GM21737 (cell line): Measurements from ENCODE around the gene PPWD1.

Experiments used
- ATAC-seq: cut with Tn5 transposase; IDR thresholded peaks from one replicate; pipeline ENCODE4 v1.9.1; 2021; ENCODE audit warnings: mild to moderate bottlenecking, moderate library complexity; ENCODE audit not compliant: unreplicated experiment

PPWD1 gene

DNA sequence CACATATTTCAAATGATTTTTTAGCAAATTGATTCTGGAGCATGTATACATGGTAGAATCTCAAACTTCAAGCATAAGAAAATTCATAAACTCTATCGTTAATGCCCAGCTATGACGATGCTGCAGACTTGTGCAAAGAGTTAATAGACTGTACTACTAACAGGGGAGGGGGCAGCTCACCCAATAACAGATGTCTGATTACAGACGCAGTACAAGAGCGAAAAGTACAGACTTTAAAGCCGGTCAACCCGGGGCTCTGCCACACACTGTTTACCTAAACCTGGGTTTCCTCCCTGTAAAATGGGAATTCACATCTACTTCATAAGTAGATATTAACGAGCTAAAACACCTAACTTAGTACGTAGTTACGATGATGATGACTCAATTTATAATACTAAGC, 60.4 kb downstream of the PPWD1 start:
- ATAC-seq: no peak

- ATAC-seq: peak; percentile 95
These were observed 61.0 kb downstream of the PPWD1 start, which contains the start of gene TRIM23 for GRCh38 chr5:65624025-65624570. TRIM23 (minus strand) TSS chr5:65624333; CDS start chr5:65624274, 59 bp downstream.

DNA sequence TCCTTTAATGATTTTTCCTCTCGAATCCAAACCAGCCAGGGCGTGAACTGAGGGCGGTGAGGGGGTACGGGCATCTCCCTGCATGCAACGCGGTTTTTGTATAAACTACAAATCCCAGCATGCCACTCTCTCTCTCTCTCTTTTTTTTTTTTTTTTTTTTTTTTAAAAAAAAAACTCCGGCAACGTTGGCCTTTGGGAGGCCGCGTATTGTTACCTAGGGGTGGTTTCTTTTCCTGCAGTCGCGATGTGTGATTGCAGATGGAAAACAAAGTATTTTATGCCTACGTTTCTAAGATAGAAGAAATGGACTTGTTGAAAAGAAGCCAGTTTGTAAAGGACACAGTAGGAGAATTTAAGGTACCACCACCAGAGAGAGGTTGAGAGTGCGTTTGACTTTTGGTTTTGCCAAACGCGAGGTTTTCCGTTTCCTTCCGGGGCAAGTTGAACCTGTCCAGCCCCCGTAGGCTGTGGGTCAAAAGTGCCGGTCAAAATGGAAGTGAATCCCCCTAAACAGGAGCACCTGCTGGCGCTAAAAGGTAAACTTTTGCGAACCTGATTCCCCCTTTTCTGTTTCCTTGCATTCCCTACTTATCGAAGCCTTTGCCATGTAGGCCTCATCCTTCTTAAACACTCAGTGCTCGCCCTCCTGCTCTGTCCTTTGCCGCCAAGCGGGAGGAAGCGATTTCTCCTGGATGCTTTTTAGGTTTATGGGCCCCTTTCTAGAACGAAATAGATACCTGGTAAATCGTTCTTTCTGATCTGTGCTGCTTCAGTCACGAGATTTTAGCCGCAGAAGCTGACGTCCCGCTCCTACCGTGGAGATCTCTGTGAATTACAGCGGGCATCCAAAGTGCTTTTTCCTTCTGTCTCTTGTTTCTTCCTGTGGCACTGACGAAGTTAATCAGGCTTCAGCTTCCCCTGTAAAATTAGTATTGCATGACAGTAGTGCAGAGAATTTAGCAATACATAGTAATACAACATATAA, 61.8 kb downstream of the PPWD1 start, which contains the start of the genes SHLD3 and TRAPPC13:
Gene SHLD3 (plus strand): TSS at position 457 of the 985 bp plus-strand sequence. CDS start 4,561 bp downstream, outside the sequence.
Gene TRAPPC13 (plus strand): TSS at position 457 of the 985 bp plus-strand sequence. CDS start 34 bp downstream, at position 491.
- peak; percentile 66 for ATAC-seq

DNA sequence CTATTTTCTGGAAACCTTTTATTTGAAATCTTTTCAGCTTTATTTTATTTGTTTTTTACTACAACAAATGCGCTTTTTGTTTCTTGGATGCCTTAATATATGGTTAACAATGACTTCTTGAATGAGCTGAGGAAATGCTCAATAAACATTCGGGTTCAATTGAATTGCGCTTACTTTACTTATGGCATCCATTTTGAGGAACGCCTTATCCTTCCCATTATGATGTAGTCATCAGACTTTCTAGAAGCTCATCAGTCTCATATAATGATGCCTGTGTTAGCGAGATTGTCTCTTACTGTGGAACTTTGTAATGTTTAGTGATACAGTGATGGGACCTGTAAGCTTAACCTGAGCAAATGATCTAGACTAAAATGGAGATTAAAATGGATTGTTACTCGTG, 62.6 kb downstream of the PPWD1 start:
- ATAC-seq: no peak

DNA sequence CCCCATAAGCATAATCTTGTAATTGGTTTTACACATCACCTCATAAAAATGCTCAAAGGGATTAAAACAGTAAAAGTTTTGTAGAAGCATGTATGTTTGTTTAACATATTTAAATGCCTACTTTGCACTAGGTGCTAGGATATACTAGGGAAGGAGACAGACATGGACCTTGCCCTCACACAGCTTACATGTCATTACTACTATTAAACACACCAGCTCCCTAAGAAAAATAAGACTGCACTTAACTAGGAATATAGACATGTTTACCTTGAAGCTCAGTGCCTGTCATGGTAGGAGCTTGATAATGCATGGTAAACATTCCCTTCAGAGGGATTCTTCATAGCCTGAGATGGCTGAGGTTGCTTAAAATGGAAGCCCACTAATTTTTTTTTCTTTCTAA, 67.9 kb downstream of the PPWD1 start:
- no peak for ATAC-seq
